H1 (cell line): ENCODE measurements around the gene HIVEP2. TPM values are rescaled to one million over a fixed set of nuclear protein-coding genes. Genes with fewer than 3 reads are reported as not detected.

ENCODE experiments used
- CTCF ChIA-PET: fragments of 300-600 bp; sonication (Branson Sonifier 250); formaldehyde crosslinking; loops from one replicate; lab custom pipeline; 2021; ENCODE audit not compliant: partially characterized antibody; lab: Charles Lee
- POLR2A ChIA-PET: fragments of 300-600 bp; sonication (Branson Sonifier 250); formaldehyde crosslinking; loops from one replicate; lab custom pipeline; 2021; ENCODE audit warnings: inconsistent platforms; ENCODE audit not compliant: partially characterized antibody; lab: Charles Lee
- DNase-seq, 2 experiments: peaks; one replicate each; pipeline versions ENCODE4 v3.0.0 to v3.0.0-alpha.2; 2010 to 2022; ENCODE audit warnings: low spot score in 2 of 2, low read depth in 1 of 2, mixed read lengths in 1 of 2
- FAIRE-seq: peaks from 2 replicates; lab custom pipeline; 2011; peaks lifted over from hg19 to GRCh38; lab: Jason Lieb, UNC
- H2AFZ ChIP-seq: 2 replicates; pipeline ENCODE4 v1.8.1; 2012; ENCODE audit warnings: low read length, inconsistent platforms
- H2AK5ac ChIP-seq: 2 replicates; pipeline ENCODE4 v1.6.1; 2013; ENCODE audit warnings: low read depth, low read length
- H2BK120ac ChIP-seq: replicated peaks from 2 replicates; pipeline ENCODE3; 2013; ENCODE audit warnings: low read depth, low read length, inconsistent platforms
- H2BK12ac ChIP-seq: 2 replicates; pipeline ENCODE4 v1.6.1; 2013; ENCODE audit warnings: low read depth, low read length
- H2BK15ac ChIP-seq: 2 replicates; pipeline ENCODE4 v1.6.1; 2013; ENCODE audit warnings: low read length
- H2BK20ac ChIP-seq: 2 replicates; pipeline ENCODE4 v1.6.1; 2013; ENCODE audit warnings: low read length
- H2BK5ac ChIP-seq: 2 replicates; pipeline ENCODE4 v1.6.1; 2013; ENCODE audit warnings: low read depth, low read length
- H3K14ac ChIP-seq: 2 replicates; pipeline ENCODE4 v1.6.1; 2013; ENCODE audit warnings: inconsistent platforms; ENCODE audit not compliant: insufficient read length
- H3K18ac ChIP-seq: 2 replicates; pipeline ENCODE4 v1.6.1; 2013; ENCODE audit warnings: low read length; ENCODE audit errors: extremely low read depth
- H3K23ac ChIP-seq: 2 replicates; pipeline ENCODE4 v1.6.1; 2013; ENCODE audit warnings: inconsistent platforms; ENCODE audit not compliant: insufficient read length
- H3K23me2 ChIP-seq: 2 replicates; pipeline ENCODE4 v1.6.1; 2013; ENCODE audit warnings: low read depth, low read length
- H3K27ac ChIP-seq: 2 replicates; pipeline ENCODE4 v1.6.1; 2011; ENCODE audit warnings: low read depth, low read length, inconsistent platforms
- H3K27me3 ChIP-seq, 4 experiments: replicated peaks in 1 of 4; 1 replicate in 1 of 4; 2 replicates in 3 of 4; pipeline versions ENCODE4 v1.6.1 to v1.8.1; 2011 to 2013; ENCODE audit warnings: low read length in 3 of 4, mild to moderate bottlenecking in 3 of 4, inconsistent platforms in 2 of 4, mixed read lengths in 2 of 4, moderate library complexity in 1 of 4; ENCODE audit not compliant: control insufficient read depth in 3 of 4, insufficient read depth in 3 of 4; ENCODE audit errors: extremely low read depth in 1 of 4
- H3K36me3 ChIP-seq, 4 experiments: 2 replicates each; pipeline versions ENCODE4 v1.6.1 to v1.8.1; 2011 to 2013; ENCODE audit warnings: mild to moderate bottlenecking in 4 of 4, low read length in 3 of 4, moderate library complexity in 2 of 4, control low read depth in 1 of 4, inconsistent platforms in 1 of 4; ENCODE audit not compliant: insufficient read depth in 4 of 4, control insufficient read depth in 2 of 4
- H3K4ac ChIP-seq: replicated peaks from 2 replicates; pipeline ENCODE3; 2013; ENCODE audit warnings: low read length, low read depth, mixed read lengths, inconsistent platforms; ENCODE audit not compliant: insufficient read length
- H3K4me1 ChIP-seq, 4 experiments: replicated peaks in 1 of 4; 1 replicate in 1 of 4; 2 replicates in 3 of 4; pipeline versions ENCODE4 v1.6.1 to v1.8.1; 2011 to 2013; ENCODE audit warnings: low read length in 3 of 4, inconsistent platforms in 2 of 4, mixed read lengths in 1 of 4; ENCODE audit not compliant: insufficient read depth in 4 of 4, control insufficient read depth in 3 of 4
- H3K4me2 ChIP-seq, 2 experiments: 2 replicates each; pipeline versions ENCODE4 v1.6.1 to v1.8.1; 2011 to 2013; ENCODE audit warnings: low read depth in 2 of 2, low read length in 2 of 2, control low read depth in 1 of 2, inconsistent platforms in 1 of 2, mild to moderate bottlenecking in 1 of 2; ENCODE audit not compliant: insufficient read depth in 1 of 2
- H3K4me3 ChIP-seq, 4 experiments: fragments of 200-600, 300-600 bp in 1 of 4; sonication (generic), shearing (Covaris generic), sonication (Bioruptor Twin) in 1 of 4; 2 replicates each; pipeline versions ENCODE4 v1.5.1 to v1.8.1; 2011 to 2016; ENCODE audit warnings: low read length in 4 of 4, low read depth in 3 of 4, control low read depth in 2 of 4, inconsistent platforms in 2 of 4, mild to moderate bottlenecking in 2 of 4, mixed read lengths in 1 of 4, moderate library complexity in 1 of 4; ENCODE audit not compliant: insufficient read depth in 2 of 4; ENCODE audit errors: extremely low read depth in 1 of 4
- H3K56ac ChIP-seq: replicated peaks from 2 replicates; pipeline ENCODE3; 2013; ENCODE audit warnings: low read depth, mild to moderate bottlenecking, mixed read lengths, low read length, inconsistent platforms; ENCODE audit not compliant: insufficient read length
- H3K79me1 ChIP-seq: 2 replicates; pipeline ENCODE4 v1.6.1; 2013; ENCODE audit warnings: low read depth, low read length, control low read depth
- H3K79me2 ChIP-seq, 2 experiments: 2 replicates each; pipeline versions ENCODE4 v1.6.1 to v1.8.1; 2012 to 2013; ENCODE audit warnings: low read length in 2 of 2, mild to moderate bottlenecking in 2 of 2, inconsistent platforms in 1 of 2; ENCODE audit not compliant: insufficient read depth in 2 of 2, control insufficient read depth in 1 of 2
- H3K9ac ChIP-seq, 4 experiments: replicated peaks in 1 of 4; 1 replicate in 1 of 4; 2 replicates in 3 of 4; pipeline versions ENCODE4 v1.6.1 to v1.8.1; 2011 to 2013; ENCODE audit warnings: low read depth in 3 of 4, low read length in 3 of 4, control low read depth in 2 of 4, mild to moderate bottlenecking in 2 of 4, moderate library complexity in 2 of 4, inconsistent platforms in 1 of 4; ENCODE audit errors: extremely low read depth in 1 of 4
- H3K9me3 ChIP-seq, 2 experiments: 2 replicates each; pipeline versions ENCODE4 v1.6.1 to v1.8.1; 2012 to 2013; ENCODE audit warnings: mild to moderate bottlenecking in 2 of 2, moderate library complexity in 2 of 2, control low read depth in 1 of 2, inconsistent platforms in 1 of 2, low read depth in 1 of 2, low read length in 1 of 2, mixed read lengths in 1 of 2; ENCODE audit not compliant: insufficient read depth in 2 of 2
- H4K20me1 ChIP-seq, 2 experiments: replicated peaks in 1 of 2; 2 replicates each; pipeline versions ENCODE3 to v1.8.1; 2011 to 2013; ENCODE audit warnings: inconsistent platforms in 2 of 2, low read length in 2 of 2, mild to moderate bottlenecking in 1 of 2; ENCODE audit not compliant: insufficient read depth in 2 of 2, control insufficient read depth in 1 of 2
- H4K5ac ChIP-seq: 2 replicates; pipeline ENCODE4 v1.6.1; 2013; ENCODE audit warnings: low read length, low read depth, mixed read lengths, inconsistent platforms; ENCODE audit not compliant: insufficient read length
- H4K8ac ChIP-seq: 2 replicates; pipeline ENCODE4 v1.8.0; 2013; ENCODE audit warnings: mild to moderate bottlenecking, moderate library complexity, low read length, inconsistent platforms; ENCODE audit not compliant: insufficient read depth; ENCODE audit errors: extremely low read depth
- H4K91ac ChIP-seq: replicated peaks from 2 replicates; pipeline ENCODE3; 2013; ENCODE audit warnings: low read length, mixed read lengths, inconsistent platforms; ENCODE audit not compliant: insufficient read length
- CTBP2 ChIP-seq: IDR thresholded peaks from 2 replicates; pipeline ENCODE4 v1.7.0; 2011; ENCODE audit warnings: borderline replicate concordance, mild to moderate bottlenecking, moderate library complexity, mixed read lengths, low read length; ENCODE audit not compliant: insufficient read depth, insufficient read length
- NANOG ChIP-seq: IDR thresholded peaks from 2 replicates; pipeline ENCODE4 v1.6.1; 2011; ENCODE audit warnings: low read length, low read depth, mild to moderate bottlenecking, inconsistent platforms; ENCODE audit not compliant: insufficient read depth, poor library complexity, severe bottlenecking
- NRF1 ChIP-seq: IDR thresholded peaks from 2 replicates; pipeline ENCODE4 v1.6.1; 2011; ENCODE audit warnings: mild to moderate bottlenecking, low read depth, low read length, improper control_type of control experiment
- SIN3A ChIP-seq, 2 experiments: IDR thresholded peaks in 1 of 2; conservative IDR thresholded peaks in 1 of 2; 2 replicates each; pipeline ENCODE4 v1.6.1; 2011 to 2012; ENCODE audit warnings: low read length in 2 of 2, improper control_type of control experiment in 1 of 2, low read depth in 1 of 2, mild to moderate bottlenecking in 1 of 2
- SP1 ChIP-seq: IDR thresholded peaks from 2 replicates; pipeline ENCODE4 v1.6.1; 2011; ENCODE audit warnings: low read depth, low read length
- SP4 ChIP-seq: IDR thresholded peaks from 2 replicates; pipeline ENCODE4 v1.6.1; 2012; ENCODE audit warnings: low read length, inconsistent platforms
- SUZ12 ChIP-seq: fragments of 200-600 bp; sonication (generic); IDR thresholded peaks from 2 replicates; pipeline ENCODE4 v1.6.1; 2012; ENCODE audit warnings: mild to moderate bottlenecking, inconsistent platforms, low read length, moderate library complexity, mixed read lengths
- TAF7 ChIP-seq: optimal IDR thresholded peaks from 2 replicates; pipeline ENCODE3; 2011; ENCODE audit warnings: low read depth, mild to moderate bottlenecking, inconsistent platforms, low read length, moderate library complexity, borderline replicate concordance
- TEAD4 ChIP-seq: IDR thresholded peaks from 2 replicates; pipeline ENCODE4 v1.6.1; 2012; ENCODE audit warnings: low read depth, low read length, inconsistent platforms, mixed read lengths
- USF2 ChIP-seq: IDR thresholded peaks from 2 replicates; pipeline ENCODE4 v1.6.1; 2011; ENCODE audit warnings: low read length, improper control_type of control experiment
- YY1 ChIP-seq: IDR thresholded peaks from 2 replicates; pipeline ENCODE4 v1.6.1; 2011; ENCODE audit warnings: low read depth, mild to moderate bottlenecking, low read length
- ZNF274 ChIP-seq: IDR thresholded peaks from 2 replicates; pipeline ENCODE4 v1.7.0; 2012; ENCODE audit warnings: low read length, borderline replicate concordance; ENCODE audit errors: extremely low read depth
- WGBS, 2 experiments: shearing (Covaris generic) in 1 of 2; methylation state at CpG; one replicate each; pipeline versions ENCODE4 v1.1.6 to v1.1.7; 2013 to 2015; ENCODE audit warnings: low lambda C conversion rate in 2 of 2, mixed read lengths in 2 of 2, inconsistent platforms in 1 of 2, low coverage in 1 of 2, missing lambda C conversion rate in 1 of 2; ENCODE audit not compliant: insufficient replicate concordance in 2 of 2, insufficient coverage in 1 of 2, insufficient read length in 1 of 2; ENCODE audit errors: extremely low coverage in 1 of 2, missing lambda C conversion rate in 1 of 2; 5-methylcytosine and 5-hydroxymethylcytosine counted together
- polyA plus RNA-seq, 7 experiments: library from polyadenylated mRNA; depleted of rRNA in 3 of 7; stranded (reverse) in 5 of 7; unstranded in 2 of 7; fragments of >200 nt in 5 of 7; fragments of 200-250 nt in 2 of 7; gene quantifications; 1 replicate in 5 of 7; 2 replicates in 1 of 7; 4 replicates in 1 of 7; pipeline versions ENCODE4 v1.2.1 to v1.2.3, GENCODE V29; 2011 to 2013; ENCODE audit warnings: missing spikeins in 2 of 7, mixed read lengths in 2 of 7
- total RNA-seq: library from RNA; stranded (reverse); fragmentation: NEBNext Ultra II Directional; extraction: Animal tissue kit (Norgen Biotek cat#: 25700); gene quantifications from 2 replicates; pipeline ENCODE4 v1.2.1, GENCODE V29; 2021

The HIVEP2 gene
- total and polyA plus RNA-seq, 2 of the 8 experiments (the other 6 are each of a cell fraction or from before 2014, with no cell fraction given), result 2.2 to 6.1 TPM

- Histone ChIP-seq H3K14ac (no peak overlapping the region), H2BK15ac (no peak overlapping the region), H3K23me2 (peaks cover 2% of the 10 kb centered on the region; the same call in 1 of the 2 replicates), H3K18ac (no peak overlapping the region), H3K23ac (no peak overlapping the region), H3K36me3 (no peaks in the 10 kb centered on the region; a peak in 1 of 8 replicates), H3K4me2 (no peak overlapping the region), H3K4me1 (peaks cover 0 to 4% (median 0%) of the 10 kb centered on the region in 4 experiments; a peak in 2 of 7 replicates), H4K20me1 (no peaks in the 10 kb centered on the region), H3K79me1 (peaks cover 2% of the 10 kb centered on the region; the same call in 1 of the 2 replicates), H2AK5ac (no peak overlapping the region), H3K4me3 (no peak overlapping the region), H3K79me2 (no peaks in the 10 kb centered on the region), H3K9ac (no peak overlapping the region), H2BK120ac (no peak overlapping the region), H3K4ac (no peak overlapping the region), H3K9me3 (no peaks in the 10 kb centered on the region), H2BK20ac (no peak overlapping the region), H4K8ac (no peak overlapping the region), H2AFZ (no peak overlapping the region), H4K91ac (no peak overlapping the region), H4K5ac (no peak overlapping the region), H2BK5ac (no peak overlapping the region), H2BK12ac (no peak overlapping the region), H3K27me3 (peaks cover 0 to 1% (median 0%) of the 10 kb centered on the region in 4 experiments; a peak in 1 of 7 replicates), H3K56ac (no peak overlapping the region), H3K27ac (no peak overlapping the region)
- CTCF ChIA-PET, result interaction anchor here (0.6 to 4.4 kb wide), 8 partner anchors 15 to 1085 kb away, joined by 3 to 13 read pairs (median 4); no protein-coding TSS in a partner anchor
- no peak for FAIRE-seq
- no peak for DNase-seq
- WGBS, 2 experiments, result 68% methylated on average over 1 of the region's 1 CpG; no CpG with 5 or more reads in 1 of the 2 experiments
- POLR2A ChIA-PET, result no interaction called here
- TF ChIP-seq TAF7, result no peak
- no peak for TF ChIP-seq TEAD4
- TF ChIP-seq NRF1, result no peak
- no peak for TF ChIP-seq SIN3A (conservative IDR thresholded peaks at IDR 0.05 in 1 of 2, IDR thresholded peaks at IDR 0.05 in 1 of 2; ENCODE audit: low read depth in 1 of 2, low read length in 2 of 2)
- TF ChIP-seq SP1, result no peak
- no peak for TF ChIP-seq USF2
- TF ChIP-seq CTBP2, result no peak
- no peak for TF ChIP-seq YY1
- TF ChIP-seq SP4, result no peak
- TF ChIP-seq NANOG, result no peak
- TF ChIP-seq ZNF274, result no peak
- no peak for TF ChIP-seq SUZ12
These were observed 139.9 kb downstream of the HIVEP2 start for GRCh38 chr6:142805042-142805441.
